Panc1 (cell line): ENCODE measurements around the gene NDUFV2. TPM values are rescaled to one million over a fixed set of nuclear protein-coding genes. Genes with fewer than 3 reads are reported as not detected.

Source experiments
- ATAC-seq: fragments of 200-7000 bp; cut with Tn5 transposase; 2 replicates; pipeline ENCODE4 v1.9.1; 2020; ENCODE audit warnings: mild to moderate bottlenecking, moderate library complexity
- BruUV-seq: library from RNA; stranded (reverse); fragments of 400-500 nt; replicated peaks from 2 replicates; lab custom pipeline; 2021; lab: Mats Ljungman, UMichigan
- CTCF ChIA-PET: fragments of 300-600 bp; sonication (Branson Sonifier 250); formaldehyde crosslinking; loops from one replicate; lab custom pipeline; 2022; ENCODE audit warnings: antibody characterized with exemption; lab: Charles Lee
- POLR2A ChIA-PET: fragments of 300-600 bp; sonication (Branson Sonifier 250); formaldehyde crosslinking; loops from one replicate; lab custom pipeline; 2022; ENCODE audit warnings: antibody characterized with exemption; lab: Charles Lee
- DNase-seq: peaks from one replicate; pipeline ENCODE4 v3.0.0-alpha.2; 2010; ENCODE audit warnings: low read depth, low spot score
- H3K27ac ChIP-seq: 2 replicates; pipeline ENCODE4 v1.5.1; 2011; ENCODE audit warnings: mild to moderate bottlenecking, low read length, inconsistent platforms
- H3K27me3 ChIP-seq: fragments of 200-500 bp; sonication (Bioruptor generic); 2 replicates; pipeline ENCODE4 v1.6.0; 2014; ENCODE audit warnings: low read length, inconsistent platforms; ENCODE audit not compliant: control insufficient read depth, insufficient read depth
- H3K36me3 ChIP-seq: fragments of 200-500 bp; sonication (Bioruptor generic); 2 replicates; pipeline ENCODE4 v1.5.1; 2014; ENCODE audit warnings: inconsistent platforms, mild to moderate bottlenecking, low read length, moderate library complexity; ENCODE audit not compliant: control insufficient read depth, insufficient read depth
- H3K4me1 ChIP-seq: 2 replicates; pipeline ENCODE4 v1.5.1; 2011; ENCODE audit warnings: inconsistent platforms, mild to moderate bottlenecking, low read length, moderate library complexity; ENCODE audit not compliant: control insufficient read depth, insufficient read depth
- H3K4me3 ChIP-seq, 2 experiments: 2 replicates each; pipeline ENCODE4 v1.5.1; 2011 to 2012; ENCODE audit warnings: low read depth in 2 of 2, low read length in 2 of 2, mild to moderate bottlenecking in 2 of 2, inconsistent platforms in 1 of 2, moderate library complexity in 1 of 2
- H3K9me3 ChIP-seq: fragments of 200-500 bp; sonication (Bioruptor generic); 2 replicates; pipeline ENCODE4 v1.5.1; 2014; ENCODE audit warnings: low read depth, mild to moderate bottlenecking, inconsistent platforms, low read length, moderate library complexity; ENCODE audit not compliant: control insufficient read depth, insufficient read depth
- CTCF ChIP-seq: fragments of 450-650 bp; IDR thresholded peaks from 2 replicates; pipeline ENCODE4 v1.5.1; 2017; ENCODE audit warnings: mild to moderate bottlenecking
- POLR2AphosphoS5 ChIP-seq: IDR thresholded peaks from 2 replicates; pipeline ENCODE4 v1.6.1; 2012; ENCODE audit warnings: mild to moderate bottlenecking, low read depth, low read length, moderate library complexity
- SIN3A ChIP-seq: IDR thresholded peaks from 2 replicates; pipeline ENCODE4 v1.6.1; 2012; ENCODE audit warnings: low read depth, mild to moderate bottlenecking, low read length, moderate library complexity, borderline replicate concordance; ENCODE audit not compliant: insufficient read depth
- TCF7L2 ChIP-seq: IDR thresholded peaks from 2 replicates; pipeline ENCODE4 v1.6.1; 2011; ENCODE audit warnings: mild to moderate bottlenecking, low read depth, low read length, inconsistent platforms
- in situ Hi-C: cut with HindIII; loops from 2 replicates; pipeline ENCODE4 v1.10.0; 2016; ENCODE audit warnings: low sequenced_read_pairs, low pct_unique_long_range_greater_than_20kb
- intact Hi-C: fragments of 100-400 bp; cut with micrococcal nuclease; formaldehyde crosslinking; loops from one replicate; pipeline ENCODE4 v1.10.0; 2022; ENCODE audit not compliant: unreplicated experiment
- total RNA-seq: library from RNA; stranded (reverse); gene quantifications from one replicate; pipeline ENCODE4 v1.2.1, GENCODE V29; 2021; ENCODE audit not compliant: unreplicated experiment
- TF ChIP-seq, protein P1 (sequence below), 2 experiments: IDR thresholded peaks; 2 replicates each; pipeline ENCODE4 v1.6.1; 2011 to 2012; ENCODE audit warnings: low read depth in 2 of 2, control low read depth in 1 of 2, low read length in 1 of 2, mild to moderate bottlenecking in 1 of 2, moderate library complexity in 1 of 2; ENCODE audit not compliant: insufficient read depth in 1 of 2

Gene NDUFV2
- total RNA-seq, 1 experiment from 2014 or later = 157 TPM

- no TSS peak for BruUV-seq
- CTCF ChIA-PET = no interaction called here
- no peak overlapping the region for H3K4me3 ChIP-seq
- in situ Hi-C loops = no loop called here
- intact Hi-C loops = no loop called here
- DNase-seq (no peak), ATAC-seq (no peak)
- POLR2A ChIA-PET = no interaction called here
- no peaks in the 10 kb centered on the region for H3K9me3 ChIP-seq
- no peak for TF ChIP-seq SIN3A
- H3K27ac ChIP-seq = no peak overlapping the region
- H3K36me3 ChIP-seq = no peaks in the 10 kb centered on the region
- H3K4me1 ChIP-seq = no peaks in the 10 kb centered on the region
- H3K27me3 ChIP-seq = no peaks in the 10 kb centered on the region
These were observed 34.7 kb upstream of the NDUFV2 start for GRCh38 chr18:9067823-9068222.

DNA sequence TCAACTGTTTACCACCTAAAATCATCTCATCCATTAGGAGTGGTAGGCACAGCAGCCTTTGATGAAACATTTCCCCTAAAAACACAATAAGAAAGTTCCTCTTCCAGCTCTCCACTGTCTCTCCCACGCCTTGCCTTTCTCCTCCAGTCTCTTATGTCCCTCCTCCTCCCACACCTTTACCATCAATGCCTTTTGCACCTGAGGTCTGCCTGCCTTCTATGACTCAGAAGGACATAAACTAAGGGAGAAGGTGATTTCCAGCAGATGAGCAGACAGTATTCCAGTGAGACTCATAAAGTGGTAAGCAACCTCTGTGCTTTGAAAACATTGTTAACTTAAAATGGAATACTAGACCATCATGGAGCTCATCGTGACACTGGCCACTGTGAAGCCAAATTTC lies 34.2 kb upstream of the NDUFV2 start:
- no peak for ATAC-seq
- no TSS peak for BruUV-seq
- intact Hi-C loops = no loop called here

More for the DNA sequence above, 34.2 kb upstream of the NDUFV2 start:
- Histone ChIP-seq H3K9me3 (no peaks in the 10 kb centered on the region), H3K4me3 (no peak overlapping the region), H3K27me3 (no peaks in the 10 kb centered on the region), H3K27ac (no peak overlapping the region), H3K4me1 (no peaks in the 10 kb centered on the region), H3K36me3 (no peaks in the 10 kb centered on the region)
- DNase-seq = no peak
- TF ChIP-seq SIN3A (no peak), CTCF (no peak), POLR2AphosphoS5 (no peak), TCF7L2 (no peak)
- TF ChIP-seq, protein P1, sequence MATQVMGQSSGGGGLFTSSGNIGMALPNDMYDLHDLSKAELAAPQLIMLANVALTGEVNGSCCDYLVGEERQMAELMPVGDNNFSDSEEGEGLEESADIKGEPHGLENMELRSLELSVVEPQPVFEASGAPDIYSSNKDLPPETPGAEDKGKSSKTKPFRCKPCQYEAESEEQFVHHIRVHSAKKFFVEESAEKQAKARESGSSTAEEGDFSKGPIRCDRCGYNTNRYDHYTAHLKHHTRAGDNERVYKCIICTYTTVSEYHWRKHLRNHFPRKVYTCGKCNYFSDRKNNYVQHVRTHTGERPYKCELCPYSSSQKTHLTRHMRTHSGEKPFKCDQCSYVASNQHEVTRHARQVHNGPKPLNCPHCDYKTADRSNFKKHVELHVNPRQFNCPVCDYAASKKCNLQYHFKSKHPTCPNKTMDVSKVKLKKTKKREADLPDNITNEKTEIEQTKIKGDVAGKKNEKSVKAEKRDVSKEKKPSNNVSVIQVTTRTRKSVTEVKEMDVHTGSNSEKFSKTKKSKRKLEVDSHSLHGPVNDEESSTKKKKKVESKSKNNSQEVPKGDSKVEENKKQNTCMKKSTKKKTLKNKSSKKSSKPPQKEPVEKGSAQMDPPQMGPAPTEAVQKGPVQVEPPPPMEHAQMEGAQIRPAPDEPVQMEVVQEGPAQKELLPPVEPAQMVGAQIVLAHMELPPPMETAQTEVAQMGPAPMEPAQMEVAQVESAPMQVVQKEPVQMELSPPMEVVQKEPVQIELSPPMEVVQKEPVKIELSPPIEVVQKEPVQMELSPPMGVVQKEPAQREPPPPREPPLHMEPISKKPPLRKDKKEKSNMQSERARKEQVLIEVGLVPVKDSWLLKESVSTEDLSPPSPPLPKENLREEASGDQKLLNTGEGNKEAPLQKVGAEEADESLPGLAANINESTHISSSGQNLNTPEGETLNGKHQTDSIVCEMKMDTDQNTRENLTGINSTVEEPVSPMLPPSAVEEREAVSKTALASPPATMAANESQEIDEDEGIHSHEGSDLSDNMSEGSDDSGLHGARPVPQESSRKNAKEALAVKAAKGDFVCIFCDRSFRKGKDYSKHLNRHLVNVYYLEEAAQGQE (IDR thresholded peaks at IDR 0.05; ENCODE audit: insufficient read depth in 1 of 2, low read depth in 2 of 2, low read length in 1 of 2) = no peak
- POLR2A ChIA-PET = no interaction called here
- in situ Hi-C loops = no loop called here
- CTCF ChIA-PET = interaction anchor here (0.5 kb wide), 1 partner anchor 124 kb away, joined by 5 read pairs; no protein-coding TSS in a partner anchor
